Thyroid gland (tissue), 4 donors: ENCODE results near the gene LARGE1. TPM values are rescaled to one million over a fixed set of nuclear protein-coding genes. Genes with fewer than 3 reads are reported as not detected.

Experiments
- DNase-seq, 2 donors: peaks; one replicate each; pipeline ENCODE4 v3.0.0-alpha.2; 2019
- H3K27ac ChIP-seq, 3 donors: fragments of 200-600 bp; sonication (generic); 1 replicate in 2 of 3; 2 replicates in 1 of 3; pipeline ENCODE4 v1.5.1; 2016 to 2019; ENCODE audit warnings: mild to moderate bottlenecking in 1 of 3, moderate library complexity in 1 of 3
- H3K27me3 ChIP-seq: fragments of 200-600 bp; sonication (generic); one replicate; pipeline ENCODE4 v1.5.1; 2019
- H3K36me3 ChIP-seq, 2 donors: fragments of 200-600 bp; sonication (generic); one replicate each; pipeline ENCODE4 v1.5.1; 2016 to 2019
- H3K4me1 ChIP-seq, 2 donors: fragments of 200-600 bp; sonication (generic); one replicate each; pipeline ENCODE4 v1.5.1; 2017 to 2019
- H3K4me3 ChIP-seq, 3 donors: fragments of 200-600 bp; sonication (generic); replicated peaks in 1 of 3; 1 replicate in 2 of 3; 2 replicates in 1 of 3; pipeline ENCODE4 v1.5.1; 2016; ENCODE audit warnings: mild to moderate bottlenecking in 1 of 3
- H3K9me3 ChIP-seq: fragments of 200-600 bp; sonication (generic); one replicate; pipeline ENCODE4 v1.5.1; 2017
- CTCF ChIP-seq, 6 experiments: fragments of 200-600 bp in 3 of 6; fragments of 450-650 bp in 3 of 6; sonication (generic) in 3 of 6; IDR thresholded peaks; one replicate each; pipeline ENCODE4 v1.5.1; 2016 to 2019; ENCODE audit warnings: antibody characterized with exemption in 6 of 6, mild to moderate bottlenecking in 2 of 6, inconsistent platforms in 1 of 6, moderate library complexity in 1 of 6
- POLR2A ChIP-seq, 2 donors: fragments of 450-650 bp; IDR thresholded peaks; one replicate each; pipeline ENCODE4 v1.6.1; 2017; ENCODE audit warnings: antibody characterized with exemption in 2 of 2, mild to moderate bottlenecking in 2 of 2, moderate library complexity in 1 of 2
- WGBS, 2 donors: methylation state at CpG; one replicate each; pipeline ENCODE4 v1.1.5; 2017; 5-methylcytosine and 5-hydroxymethylcytosine counted together
- intact Hi-C: fragments of 100-400 bp; cut with DNase I; formaldehyde crosslinking; loops from one replicate; pipeline ENCODE4 v1.15.1; 2023
- total RNA-seq, 4 donors: library from RNA; depleted of rRNA; stranded (reverse); fragments of >200 nt; gene quantifications; one replicate each; pipeline ENCODE4 v1.2.3, GENCODE V29; 2016

LARGE1 gene
- total RNA-seq, 4 donors from 2014 or later: 13.6 to 16.3 (median 15.1) TPM

GRCh38 chr22:33565580-33565995 is 354.7 kb downstream of the LARGE1 start:
- no peaks in the 10 kb centered on the region for H3K4me1 ChIP-seq
- no peak for DNase-seq
- H3K27ac ChIP-seq: no peak overlapping the region
- no peaks in the 10 kb centered on the region for H3K27me3 ChIP-seq
- H3K9me3 ChIP-seq: no peaks in the 10 kb centered on the region
- intact Hi-C loops: no loop called here
- TF ChIP-seq POLR2A (IDR thresholded peaks at IDR 0.05) (no peak), CTCF (IDR thresholded peaks at IDR 0.05) (no peak)
- WGBS, 2 donors: 96 to 98% methylated on average over 7 of the region's 7 CpGs
- no peak overlapping the region for H3K4me3 ChIP-seq
- no peaks in the 10 kb centered on the region for H3K36me3 ChIP-seq

DNA sequence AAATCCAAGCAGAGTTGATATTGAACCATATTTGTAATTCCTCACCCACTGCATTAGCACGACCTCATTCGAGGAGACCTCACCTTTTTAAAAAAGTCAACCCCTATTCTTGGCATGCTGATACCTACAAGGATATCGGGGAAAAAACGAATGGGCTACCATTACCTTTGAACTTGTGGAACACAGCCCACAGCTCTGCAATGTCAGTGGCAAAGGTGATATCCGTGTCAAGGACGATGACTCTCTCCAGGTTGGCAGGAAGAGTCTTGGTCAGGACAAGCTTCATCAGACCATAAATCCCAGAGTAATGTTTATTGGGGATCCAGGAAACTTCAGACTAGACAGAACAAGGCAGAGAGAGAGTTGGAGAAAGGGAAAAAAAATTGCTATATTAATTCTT is 355.6 kb downstream of the LARGE1 start:
- Histone ChIP-seq H3K4me3 (no peak overlapping the region), H3K27me3 (no peaks in the 10 kb centered on the region), H3K36me3 (no peaks in the 10 kb centered on the region), H3K27ac (no peak overlapping the region), H3K9me3 (no peaks in the 10 kb centered on the region), H3K4me1 (no peaks in the 10 kb centered on the region)
- no peak for DNase-seq
- intact Hi-C loops: no loop called here
- TF ChIP-seq POLR2A (IDR thresholded peaks at IDR 0.05) (no peak), CTCF (IDR thresholded peaks at IDR 0.05) (no peak)
- WGBS, 2 donors: 92 to 93% methylated on average over 6 of the region's 6 CpGs

GRCh38 chr22:33563220-33563964 is 356.9 kb downstream of the LARGE1 start:
- H3K27me3 ChIP-seq: no peaks in the 10 kb centered on the region
- no peaks in the 10 kb centered on the region for H3K36me3 ChIP-seq
- intact Hi-C loops: no loop called here
- 51 to 57% methylated on average over 14 of the region's 14 CpGs for WGBS, 2 donors
- H3K9me3 ChIP-seq: no peaks in the 10 kb centered on the region
- peak overlapping the region in 1 of 3 donors; percentile 2 for H3K27ac ChIP-seq
- no peak overlapping the region for H3K4me3 ChIP-seq
- TF ChIP-seq CTCF (IDR thresholded peaks at IDR 0.05) (no peak), POLR2A (IDR thresholded peaks at IDR 0.05) (no peak)
- DNase-seq: no peak
- H3K4me1 ChIP-seq: no peaks in the 10 kb centered on the region

DNA sequence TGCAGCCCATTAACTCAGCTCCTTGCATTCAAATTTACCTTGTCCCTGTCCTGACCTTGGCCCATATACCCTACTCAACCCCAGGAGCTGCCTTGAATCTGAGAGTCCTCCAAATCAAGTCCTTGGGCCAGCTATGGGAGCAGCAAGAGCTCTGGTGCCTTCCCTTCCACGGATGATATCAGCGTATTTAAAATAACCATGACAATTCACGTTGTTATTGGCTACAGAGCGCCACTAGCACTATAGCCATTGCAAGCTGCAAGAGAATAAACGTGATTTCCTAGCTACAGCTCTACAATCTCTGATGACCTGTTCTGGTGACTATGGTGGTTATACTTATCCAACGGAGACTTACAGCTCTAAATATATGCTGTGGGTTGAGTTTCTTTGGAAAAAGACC is 357.8 kb downstream of the LARGE1 start:
- no peak for TF ChIP-seq CTCF (IDR thresholded peaks at IDR 0.05)
- TF ChIP-seq POLR2A (IDR thresholded peaks at IDR 0.05): no peak
- no peaks in the 10 kb centered on the region for H3K36me3 ChIP-seq
- H3K27ac ChIP-seq: no peak overlapping the region
- DNase-seq: no peak
- no peaks in the 10 kb centered on the region for H3K4me1 ChIP-seq
- intact Hi-C loops: no loop called here
- H3K4me3 ChIP-seq: no peak overlapping the region
- no peaks in the 10 kb centered on the region for H3K9me3 ChIP-seq
- WGBS, 2 donors: 95 to 97% methylated on average over 6 of the region's 6 CpGs
- no peaks in the 10 kb centered on the region for H3K27me3 ChIP-seq

DNA sequence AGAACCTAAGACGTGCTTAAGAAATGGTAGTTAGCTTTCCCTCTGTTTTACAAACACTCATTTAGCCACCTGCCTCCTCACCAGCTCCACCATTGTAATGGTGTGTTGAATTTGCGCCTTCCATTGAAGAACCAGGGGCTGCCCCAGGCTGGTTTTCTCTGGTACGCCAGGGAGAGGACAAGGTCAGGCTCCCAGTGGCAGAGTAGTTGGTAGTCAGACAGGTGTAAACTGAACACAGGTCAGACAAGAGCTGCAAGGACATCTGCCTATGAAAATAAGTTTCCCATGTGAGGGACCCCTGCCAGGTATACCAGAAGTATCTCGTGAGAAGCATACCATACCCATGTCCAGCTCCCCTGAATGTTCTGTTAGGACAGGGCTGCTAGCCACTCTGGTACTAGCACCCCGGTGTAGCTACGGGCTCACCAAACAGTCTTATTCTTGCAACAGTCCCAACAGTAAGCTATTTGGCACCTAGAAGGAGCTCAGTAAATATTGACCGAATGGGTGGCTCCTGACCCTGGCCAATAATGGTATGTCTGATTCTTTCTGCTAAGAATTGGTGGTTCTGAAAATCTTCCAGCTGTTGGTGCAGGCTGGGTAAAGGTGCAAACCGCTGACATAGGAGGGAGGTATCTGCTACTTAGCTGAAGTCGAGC is 359.0 kb downstream of the LARGE1 start:
- no peak for TF ChIP-seq POLR2A (IDR thresholded peaks at IDR 0.05)
- no peak for DNase-seq
- intact Hi-C loops: no loop called here
- no peak overlapping the region for H3K4me3 ChIP-seq
- no peak overlapping the region for H3K27ac ChIP-seq
- WGBS, 2 donors: 84 to 94% methylated on average over 9 of the region's 9 CpGs
- H3K9me3 ChIP-seq: no peaks in the 10 kb centered on the region
- H3K27me3 ChIP-seq: no peaks in the 10 kb centered on the region
- no peaks in the 10 kb centered on the region for H3K4me1 ChIP-seq
- H3K36me3 ChIP-seq: no peaks in the 10 kb centered on the region
